ENCODE measurements around the gene ADCYAP1.
A peak's percentile ranks its signal among the peaks of the same experiment; 100 is the strongest.

ADCYAP1 gene

GRCh38 chr18:905307-905947 is 756 bp downstream of the ADCYAP1 start:
- TF ChIP-seq CTCF (IDR thresholded peaks at IDR 0.05; ENCODE audit: low read depth, low read length, missing control alignments) = no peak
- no peak overlapping the region for H3K4me3 ChIP-seq (replicated peaks; ENCODE audit: low read depth, low read length)
- DNase-seq (ENCODE audit: extremely low read depth, low read depth) = no peak

GRCh38 chr18:905948-906415 is 1.3 kb downstream of the ADCYAP1 start:
- TF ChIP-seq CTCF (IDR thresholded peaks at IDR 0.05; ENCODE audit: low read depth, low read length, missing control alignments) = no peak
- H3K4me3 ChIP-seq (replicated peaks; ENCODE audit: low read depth, low read length) = no peak overlapping the region
- no peak for DNase-seq (ENCODE audit: extremely low read depth, low read depth)

GRCh38 chr18:906416-907114 is 1.9 kb downstream of the ADCYAP1 start:
- no peak for DNase-seq (ENCODE audit: extremely low read depth, low read depth)
- TF ChIP-seq CTCF (IDR thresholded peaks at IDR 0.05; ENCODE audit: low read depth, low read length, missing control alignments) = no peak
- H3K4me3 ChIP-seq (replicated peaks; ENCODE audit: low read depth, low read length) = peak overlapping the region; percentile 5; the same call in 1 of the 2 replicates

- TF ChIP-seq CTCF (IDR thresholded peaks at IDR 0.05; ENCODE audit: low read depth, low read length, missing control alignments) = no peak
- H3K4me3 ChIP-seq (replicated peaks; ENCODE audit: low read depth, low read length) = peak overlapping the region; percentile 5; the same call in 1 of the 2 replicates
- no peak for DNase-seq (ENCODE audit: extremely low read depth, low read depth)
Measured at GRCh38 chr18:907115-907884, 2.6 kb downstream of the ADCYAP1 start.

- no peak for TF ChIP-seq CTCF (IDR thresholded peaks at IDR 0.05; ENCODE audit: low read depth, low read length, missing control alignments)
- DNase-seq (ENCODE audit: extremely low read depth, low read depth) = no peak
- peak overlapping the region; percentile 2 for H3K4me3 ChIP-seq (replicated peaks; ENCODE audit: low read depth, low read length)
Measured at GRCh38 chr18:907885-908757, 3.5 kb downstream of the ADCYAP1 start.
